Fibroblast of the aortic adventitia (primary cell): ENCODE results near the gene KCNAB1. TPM values are rescaled to one million over a fixed set of nuclear protein-coding genes. Genes with fewer than 3 reads are reported as not detected.
"Not testable (repeated sequence)": the region's sequence is repeated elsewhere in the genome, so short reads cannot be mapped to it uniquely, and the experiment has no call there.

Source experiments
- DNase-seq: peaks from one replicate; pipeline ENCODE4 v3.0.0-alpha.2; 2010; ENCODE audit warnings: low read depth
- H3K4me3 ChIP-seq: 2 replicates; pipeline ENCODE4 v1.5.1; 2011; ENCODE audit warnings: low read depth, mild to moderate bottlenecking, control low read depth, low read length, moderate library complexity
- total RNA-seq: library from RNA; depleted of rRNA; stranded (reverse); fragments of >200 nt; gene quantifications from 2 replicates; pipeline ENCODE4 v1.2.3, GENCODE V29; 2012; ENCODE audit warnings: low replicate concordance
- TF ChIP-seq, protein P1 (sequence below): IDR thresholded peaks from 2 replicates; pipeline ENCODE4 v1.5.1; 2011; ENCODE audit warnings: mild to moderate bottlenecking, low read length, control low read depth, inconsistent platforms; ENCODE audit not compliant: insufficient read depth

The KCNAB1 gene
- total RNA-seq: 3.3 and 9.2 TPM in 2 replicates

DNA sequence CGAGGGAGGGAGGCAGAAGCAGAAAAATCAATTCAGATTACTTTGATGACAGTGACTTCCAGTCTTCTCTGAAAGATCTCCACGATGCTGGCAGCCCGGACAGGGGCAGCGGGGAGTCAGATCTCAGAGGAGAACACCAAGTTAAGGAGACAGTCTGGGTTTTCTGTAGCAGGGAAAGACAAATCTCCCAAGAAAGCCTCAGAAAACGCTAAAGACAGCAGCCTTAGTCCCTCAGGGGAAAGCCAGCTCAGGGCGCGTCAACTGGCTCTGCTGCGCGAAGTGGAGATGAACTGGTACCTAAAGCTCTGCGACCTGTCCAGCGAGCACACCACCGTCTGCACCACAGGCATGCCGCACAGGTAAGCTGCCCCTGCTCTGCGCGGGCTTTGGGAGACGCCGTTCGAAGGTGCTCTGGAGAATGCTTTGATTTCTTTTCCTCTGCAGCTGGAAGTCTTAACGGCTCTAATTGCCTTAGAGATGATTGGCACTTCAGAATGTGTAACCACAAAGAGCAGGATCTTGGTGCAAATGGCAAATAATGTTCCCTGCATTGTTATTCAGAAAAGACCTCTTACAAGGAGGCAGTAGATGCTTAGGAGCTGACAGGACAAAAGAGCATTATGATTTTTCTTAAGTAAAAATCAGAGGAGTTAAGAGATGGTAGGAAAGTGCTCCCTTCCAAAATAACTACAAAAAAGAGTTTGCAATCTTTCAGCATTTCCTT lies at the start of gene KCNAB1:
Gene KCNAB1 (plus strand): TSS at position 51 of the 724 bp plus-strand sequence.
- H3K4me3 ChIP-seq: no peak within 1 kb of the TSS
- TF ChIP-seq, protein P1, sequence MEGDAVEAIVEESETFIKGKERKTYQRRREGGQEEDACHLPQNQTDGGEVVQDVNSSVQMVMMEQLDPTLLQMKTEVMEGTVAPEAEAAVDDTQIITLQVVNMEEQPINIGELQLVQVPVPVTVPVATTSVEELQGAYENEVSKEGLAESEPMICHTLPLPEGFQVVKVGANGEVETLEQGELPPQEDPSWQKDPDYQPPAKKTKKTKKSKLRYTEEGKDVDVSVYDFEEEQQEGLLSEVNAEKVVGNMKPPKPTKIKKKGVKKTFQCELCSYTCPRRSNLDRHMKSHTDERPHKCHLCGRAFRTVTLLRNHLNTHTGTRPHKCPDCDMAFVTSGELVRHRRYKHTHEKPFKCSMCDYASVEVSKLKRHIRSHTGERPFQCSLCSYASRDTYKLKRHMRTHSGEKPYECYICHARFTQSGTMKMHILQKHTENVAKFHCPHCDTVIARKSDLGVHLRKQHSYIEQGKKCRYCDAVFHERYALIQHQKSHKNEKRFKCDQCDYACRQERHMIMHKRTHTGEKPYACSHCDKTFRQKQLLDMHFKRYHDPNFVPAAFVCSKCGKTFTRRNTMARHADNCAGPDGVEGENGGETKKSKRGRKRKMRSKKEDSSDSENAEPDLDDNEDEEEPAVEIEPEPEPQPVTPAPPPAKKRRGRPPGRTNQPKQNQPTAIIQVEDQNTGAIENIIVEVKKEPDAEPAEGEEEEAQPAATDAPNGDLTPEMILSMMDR: no peak
- DNase-seq: no peak

DNA sequence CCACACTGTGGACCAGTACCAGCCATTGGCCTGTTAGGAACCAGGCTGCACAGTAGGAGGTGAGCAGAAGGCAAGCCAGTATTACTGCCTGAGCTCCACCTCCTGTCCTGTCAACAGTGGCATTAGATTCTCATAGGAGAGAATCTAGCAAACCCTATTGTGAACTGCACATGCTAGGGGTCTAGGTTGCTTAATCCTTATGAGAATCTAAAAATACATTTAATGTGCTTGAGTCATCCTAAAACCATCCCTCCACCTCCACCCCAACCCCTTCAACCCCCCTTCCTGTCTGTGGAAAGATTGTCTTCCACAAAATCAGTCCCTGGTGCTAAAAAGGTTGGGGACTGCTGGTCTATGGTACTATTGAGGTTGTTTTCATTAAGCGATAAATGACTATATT lies 49.3 kb upstream of the KCNAB1 start:
- DNase-seq: no peak
- no peak overlapping the region for H3K4me3 ChIP-seq
- TF ChIP-seq, protein P1: no peak

DNA sequence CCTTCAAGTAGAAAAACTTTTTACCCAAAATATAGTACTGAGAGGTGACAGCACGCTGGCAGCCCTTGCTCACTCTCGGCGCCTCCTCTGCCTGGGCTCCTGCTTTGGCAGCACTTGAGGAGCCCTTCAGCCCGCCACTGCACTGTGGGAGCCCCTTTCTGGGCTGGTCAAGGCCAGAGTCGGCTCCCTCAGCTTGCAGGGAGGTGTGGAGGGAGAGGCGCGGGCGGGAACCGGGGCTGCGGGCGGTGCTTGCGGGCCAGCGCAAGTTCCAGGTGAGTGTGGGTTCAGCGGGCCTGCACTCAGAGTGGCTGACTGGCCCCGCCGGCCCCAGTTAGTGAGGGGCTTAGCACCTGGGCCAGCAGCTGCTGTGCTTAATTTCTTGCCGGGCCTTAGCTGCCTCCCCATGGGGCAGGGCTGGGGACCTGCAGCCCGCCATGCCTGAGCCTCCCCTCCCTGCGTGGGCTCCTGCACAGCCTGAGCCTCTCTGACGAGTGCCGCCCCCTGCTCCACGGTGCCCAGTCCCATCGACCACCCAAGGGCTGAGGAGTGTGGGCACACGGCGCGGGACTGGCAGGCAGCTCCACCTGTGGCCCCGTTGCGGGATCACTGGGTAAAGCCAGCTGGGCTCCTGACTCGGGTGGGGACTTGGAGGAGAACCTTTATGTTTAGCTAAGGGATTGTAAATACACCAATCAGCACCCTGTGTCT lies 47.3 kb upstream of the KCNAB1 start:
- not testable (repeated sequence) for DNase-seq, H3K4me3 ChIP-seq

DNA sequence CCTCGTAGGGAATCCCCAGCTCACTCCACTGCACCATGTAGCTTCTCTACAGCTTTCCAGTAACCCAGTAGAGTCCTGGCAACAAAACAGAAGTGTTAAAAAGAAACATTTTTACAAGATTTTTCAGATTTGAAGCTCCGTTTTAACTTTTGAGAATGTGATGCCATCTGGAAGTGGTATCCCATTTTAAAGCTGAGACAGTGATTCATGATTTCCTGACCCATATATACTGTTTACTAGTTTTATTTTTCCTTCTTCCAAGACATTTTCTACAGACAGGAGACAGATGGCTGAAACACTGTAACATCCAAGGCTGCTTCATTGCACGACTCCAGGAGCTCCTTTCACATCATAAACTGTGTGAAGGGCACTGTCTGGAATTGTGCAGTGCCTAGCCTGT lies 30.3 kb upstream of the KCNAB1 start:
- DNase-seq: no peak
- H3K4me3 ChIP-seq: no peak overlapping the region
- TF ChIP-seq, protein P1: no peak

DNA sequence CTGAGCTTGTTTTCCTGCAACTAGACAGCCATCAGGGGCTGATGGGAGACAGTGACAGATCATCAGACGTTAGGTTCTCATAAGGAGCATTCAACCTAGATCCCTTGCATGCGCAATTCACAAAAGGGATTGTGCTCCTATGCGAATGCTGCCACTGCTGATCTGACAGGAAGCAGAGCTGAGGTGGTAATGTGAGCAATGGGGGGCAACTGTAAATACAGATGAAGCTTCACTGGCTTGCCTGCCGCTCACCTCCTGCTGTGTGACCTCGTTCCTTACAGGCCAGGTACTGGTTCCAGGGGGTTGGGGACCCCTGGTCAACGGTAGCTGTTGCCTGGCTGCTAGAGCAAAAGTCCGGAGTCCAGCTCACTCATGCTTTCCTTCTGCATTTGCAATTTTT lies 26.4 kb upstream of the KCNAB1 start:
- no peak overlapping the region for H3K4me3 ChIP-seq
- TF ChIP-seq, protein P1: no peak
- DNase-seq: no peak

DNA sequence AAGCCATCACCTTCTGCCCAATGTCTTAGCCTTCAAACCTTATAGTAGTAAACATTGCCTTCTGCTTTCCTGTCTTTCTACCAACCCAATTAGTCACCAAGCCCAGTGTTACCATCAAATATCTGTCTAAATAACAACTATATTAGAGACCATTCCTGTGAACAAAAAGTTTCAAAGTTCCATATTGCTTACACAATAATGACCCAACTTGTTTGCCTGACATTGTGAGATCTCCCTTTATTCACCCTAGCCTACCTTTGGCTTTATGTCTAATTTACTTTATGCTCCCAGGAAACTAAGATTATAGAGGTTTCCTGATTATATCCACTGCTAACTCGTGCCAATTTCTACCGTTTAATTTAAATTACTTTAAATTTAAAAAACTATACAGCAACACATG lies 26.0 kb upstream of the KCNAB1 start:
- TF ChIP-seq, protein P1: no peak
- no peak overlapping the region for H3K4me3 ChIP-seq
- no peak for DNase-seq

DNA sequence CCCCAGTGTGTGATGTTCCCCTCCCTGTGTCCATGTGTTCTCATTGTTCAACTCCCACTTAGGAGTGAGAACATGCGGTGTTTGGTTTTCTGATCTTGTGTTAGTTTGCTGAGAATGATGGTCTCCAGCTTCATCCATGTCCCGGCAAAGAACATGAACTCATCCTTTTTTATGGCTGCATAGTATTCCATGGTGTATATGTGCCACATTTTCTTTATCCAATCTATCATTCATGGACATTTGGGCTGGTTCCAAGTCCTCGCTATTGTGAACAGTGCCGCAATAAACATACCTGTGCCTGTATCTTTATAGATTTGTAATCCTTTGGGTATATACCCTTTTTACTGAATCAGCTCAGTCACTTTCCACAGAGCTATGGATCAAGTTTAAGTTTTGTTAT lies 24.7 kb upstream of the KCNAB1 start:
- H3K4me3 ChIP-seq, DNase-seq: not testable (repeated sequence)
